ENCODE results near the gene SCARB2. TPM values are rescaled to one million over a fixed set of nuclear protein-coding genes. Genes with fewer than 3 reads are reported as not detected.

Gene SCARB2
- total and polyA plus RNA-seq, 4 donors, result 58.2 to 136 (median 73.7) TPM

DNA sequence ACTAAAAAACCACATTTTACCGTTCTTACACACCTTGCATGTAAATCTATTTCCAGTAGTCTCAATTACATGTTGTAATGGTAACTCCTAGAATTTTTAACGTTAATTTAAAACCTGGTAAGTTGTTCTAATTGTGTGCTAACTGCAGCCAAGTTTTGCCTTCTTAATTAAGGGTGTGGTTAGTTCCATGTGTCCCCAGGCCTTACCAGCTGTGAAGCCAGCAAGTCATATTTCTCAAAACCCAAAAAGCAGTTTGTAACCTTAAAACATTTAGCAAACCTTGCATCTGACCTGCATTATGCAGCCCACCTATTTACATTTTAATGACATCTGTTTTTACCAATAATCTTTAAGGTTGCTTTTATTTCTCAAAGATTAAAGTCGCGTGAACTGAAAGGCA, 19.5 kb upstream of the SCARB2 start:
- no peaks in the 10 kb centered on the region for H3K27me3 ChIP-seq (ENCODE audit: control insufficient read depth in 4 of 4, insufficient read depth in 4 of 4, low read length in 3 of 4)
- no peaks in the 10 kb centered on the region for H3K36me3 ChIP-seq (ENCODE audit: control insufficient read depth in 4 of 4, insufficient read depth in 3 of 4, low read depth in 1 of 4, low read length in 3 of 4)
- no peak overlapping the region for H3K4me3 ChIP-seq (ENCODE audit: low read depth in 1 of 3, low read length in 3 of 3)
- 82% methylated on average over 4 of the region's 4 CpGs for WGBS
- H3K9me3 ChIP-seq (ENCODE audit: control insufficient read depth in 4 of 4, low read length in 3 of 4), result no peaks in the 10 kb centered on the region
- TF ChIP-seq, protein P1, sequence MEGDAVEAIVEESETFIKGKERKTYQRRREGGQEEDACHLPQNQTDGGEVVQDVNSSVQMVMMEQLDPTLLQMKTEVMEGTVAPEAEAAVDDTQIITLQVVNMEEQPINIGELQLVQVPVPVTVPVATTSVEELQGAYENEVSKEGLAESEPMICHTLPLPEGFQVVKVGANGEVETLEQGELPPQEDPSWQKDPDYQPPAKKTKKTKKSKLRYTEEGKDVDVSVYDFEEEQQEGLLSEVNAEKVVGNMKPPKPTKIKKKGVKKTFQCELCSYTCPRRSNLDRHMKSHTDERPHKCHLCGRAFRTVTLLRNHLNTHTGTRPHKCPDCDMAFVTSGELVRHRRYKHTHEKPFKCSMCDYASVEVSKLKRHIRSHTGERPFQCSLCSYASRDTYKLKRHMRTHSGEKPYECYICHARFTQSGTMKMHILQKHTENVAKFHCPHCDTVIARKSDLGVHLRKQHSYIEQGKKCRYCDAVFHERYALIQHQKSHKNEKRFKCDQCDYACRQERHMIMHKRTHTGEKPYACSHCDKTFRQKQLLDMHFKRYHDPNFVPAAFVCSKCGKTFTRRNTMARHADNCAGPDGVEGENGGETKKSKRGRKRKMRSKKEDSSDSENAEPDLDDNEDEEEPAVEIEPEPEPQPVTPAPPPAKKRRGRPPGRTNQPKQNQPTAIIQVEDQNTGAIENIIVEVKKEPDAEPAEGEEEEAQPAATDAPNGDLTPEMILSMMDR (IDR thresholded peaks at IDR 0.05; ENCODE audit: low read depth, low read length, missing input control), result no peak
- TF ChIP-seq TAF1 (conservative IDR thresholded peaks at IDR 0.05), result no peak
- no peak for TF ChIP-seq HNF4A (conservative IDR thresholded peaks at IDR 0.05)
- TF ChIP-seq, protein P2, sequence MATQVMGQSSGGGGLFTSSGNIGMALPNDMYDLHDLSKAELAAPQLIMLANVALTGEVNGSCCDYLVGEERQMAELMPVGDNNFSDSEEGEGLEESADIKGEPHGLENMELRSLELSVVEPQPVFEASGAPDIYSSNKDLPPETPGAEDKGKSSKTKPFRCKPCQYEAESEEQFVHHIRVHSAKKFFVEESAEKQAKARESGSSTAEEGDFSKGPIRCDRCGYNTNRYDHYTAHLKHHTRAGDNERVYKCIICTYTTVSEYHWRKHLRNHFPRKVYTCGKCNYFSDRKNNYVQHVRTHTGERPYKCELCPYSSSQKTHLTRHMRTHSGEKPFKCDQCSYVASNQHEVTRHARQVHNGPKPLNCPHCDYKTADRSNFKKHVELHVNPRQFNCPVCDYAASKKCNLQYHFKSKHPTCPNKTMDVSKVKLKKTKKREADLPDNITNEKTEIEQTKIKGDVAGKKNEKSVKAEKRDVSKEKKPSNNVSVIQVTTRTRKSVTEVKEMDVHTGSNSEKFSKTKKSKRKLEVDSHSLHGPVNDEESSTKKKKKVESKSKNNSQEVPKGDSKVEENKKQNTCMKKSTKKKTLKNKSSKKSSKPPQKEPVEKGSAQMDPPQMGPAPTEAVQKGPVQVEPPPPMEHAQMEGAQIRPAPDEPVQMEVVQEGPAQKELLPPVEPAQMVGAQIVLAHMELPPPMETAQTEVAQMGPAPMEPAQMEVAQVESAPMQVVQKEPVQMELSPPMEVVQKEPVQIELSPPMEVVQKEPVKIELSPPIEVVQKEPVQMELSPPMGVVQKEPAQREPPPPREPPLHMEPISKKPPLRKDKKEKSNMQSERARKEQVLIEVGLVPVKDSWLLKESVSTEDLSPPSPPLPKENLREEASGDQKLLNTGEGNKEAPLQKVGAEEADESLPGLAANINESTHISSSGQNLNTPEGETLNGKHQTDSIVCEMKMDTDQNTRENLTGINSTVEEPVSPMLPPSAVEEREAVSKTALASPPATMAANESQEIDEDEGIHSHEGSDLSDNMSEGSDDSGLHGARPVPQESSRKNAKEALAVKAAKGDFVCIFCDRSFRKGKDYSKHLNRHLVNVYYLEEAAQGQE (IDR thresholded peaks at IDR 0.05), result no peak
- TF ChIP-seq, protein P3, sequence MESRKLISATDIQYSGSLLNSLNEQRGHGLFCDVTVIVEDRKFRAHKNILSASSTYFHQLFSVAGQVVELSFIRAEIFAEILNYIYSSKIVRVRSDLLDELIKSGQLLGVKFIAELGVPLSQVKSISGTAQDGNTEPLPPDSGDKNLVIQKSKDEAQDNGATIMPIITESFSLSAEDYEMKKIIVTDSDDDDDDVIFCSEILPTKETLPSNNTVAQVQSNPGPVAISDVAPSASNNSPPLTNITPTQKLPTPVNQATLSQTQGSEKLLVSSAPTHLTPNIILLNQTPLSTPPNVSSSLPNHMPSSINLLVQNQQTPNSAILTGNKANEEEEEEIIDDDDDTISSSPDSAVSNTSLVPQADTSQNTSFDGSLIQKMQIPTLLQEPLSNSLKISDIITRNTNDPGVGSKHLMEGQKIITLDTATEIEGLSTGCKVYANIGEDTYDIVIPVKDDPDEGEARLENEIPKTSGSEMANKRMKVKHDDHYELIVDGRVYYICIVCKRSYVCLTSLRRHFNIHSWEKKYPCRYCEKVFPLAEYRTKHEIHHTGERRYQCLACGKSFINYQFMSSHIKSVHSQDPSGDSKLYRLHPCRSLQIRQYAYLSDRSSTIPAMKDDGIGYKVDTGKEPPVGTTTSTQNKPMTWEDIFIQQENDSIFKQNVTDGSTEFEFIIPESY (IDR thresholded peaks at IDR 0.05), result no peak
- TF ChIP-seq, protein P4, sequence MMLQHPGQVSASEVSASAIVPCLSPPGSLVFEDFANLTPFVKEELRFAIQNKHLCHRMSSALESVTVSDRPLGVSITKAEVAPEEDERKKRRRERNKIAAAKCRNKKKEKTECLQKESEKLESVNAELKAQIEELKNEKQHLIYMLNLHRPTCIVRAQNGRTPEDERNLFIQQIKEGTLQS (IDR thresholded peaks at IDR 0.05), result no peak
- TF ChIP-seq FOXA2 (IDR thresholded peaks at IDR 0.05), result no peak
- TF ChIP-seq SP1 (IDR thresholded peaks at IDR 0.05), result no peak
- TF ChIP-seq RXRA (IDR thresholded peaks at IDR 0.05), result no peak
- TF ChIP-seq, protein P5, sequence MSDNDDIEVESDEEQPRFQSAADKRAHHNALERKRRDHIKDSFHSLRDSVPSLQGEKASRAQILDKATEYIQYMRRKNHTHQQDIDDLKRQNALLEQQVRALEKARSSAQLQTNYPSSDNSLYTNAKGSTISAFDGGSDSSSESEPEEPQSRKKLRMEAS (IDR thresholded peaks at IDR 0.05), result no peak
- TF ChIP-seq HNF4G (IDR thresholded peaks at IDR 0.05), result no peak
- no peak overlapping the region for H3K27ac ChIP-seq (ENCODE audit: low read depth in 1 of 2, low read length in 2 of 2)
- H3K4me1 ChIP-seq (ENCODE audit: control insufficient read depth in 4 of 4, insufficient read depth in 4 of 4, low read length in 3 of 4), result peaks cover 1 to 7% (median 6%) of the 10 kb centered on the region in 4 donors
- DNase-seq (ENCODE audit: low spot score), result no peak
- H3K9ac ChIP-seq (ENCODE audit: low read depth in 1 of 2, low read length in 2 of 2), result no peak overlapping the region

DNA sequence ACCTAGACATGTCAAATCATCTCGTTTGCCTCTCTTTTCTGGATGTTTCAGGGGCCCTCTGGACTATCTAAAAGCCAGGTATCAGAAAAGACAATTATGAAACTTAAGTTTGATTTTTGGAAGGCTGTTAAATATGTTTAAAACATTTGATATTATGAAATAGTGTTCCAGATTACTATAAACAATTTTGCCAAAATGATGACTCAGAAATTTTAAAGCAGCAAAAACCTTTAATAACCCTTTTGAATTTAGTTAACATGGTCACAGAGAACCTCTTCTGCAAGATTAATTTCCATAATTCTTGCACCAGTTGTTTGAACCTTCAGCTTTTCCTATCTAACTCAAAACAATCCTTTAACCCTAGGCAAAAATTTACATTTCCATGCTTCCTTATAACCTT, 19.1 kb upstream of the SCARB2 start:
- WGBS, result 88% methylated on average over 1 of the region's 1 CpG
- TF ChIP-seq YY1 (IDR thresholded peaks at IDR 0.05) (no peak), JUND (IDR thresholded peaks at IDR 0.05) (no peak), HNF4A (conservative IDR thresholded peaks at IDR 0.05) (no peak), FOXA2 (IDR thresholded peaks at IDR 0.05) (no peak), RAD21 (IDR thresholded peaks at IDR 0.05) (no peak), NR2F2 (IDR thresholded peaks at IDR 0.05) (no peak), SP1 (IDR thresholded peaks at IDR 0.05) (no peak), EGR1 (IDR thresholded peaks at IDR 0.05; ENCODE audit: low read depth in 2 of 2) (no peak), FOXA1 (IDR thresholded peaks at IDR 0.05) (no peak), TAF1 (conservative IDR thresholded peaks at IDR 0.05) (no peak), GABPA (IDR thresholded peaks at IDR 0.05 in 1 of 2, conservative IDR thresholded peaks at IDR 0.05 in 1 of 2) (no peak)
- TF ChIP-seq, protein P2 (IDR thresholded peaks at IDR 0.05), result no peak
- TF ChIP-seq, protein P5 (IDR thresholded peaks at IDR 0.05), result no peak
- TF ChIP-seq, protein P1 (IDR thresholded peaks at IDR 0.05; ENCODE audit: low read depth, low read length, missing input control), result no peak

More for the DNA sequence above, 19.1 kb upstream of the SCARB2 start:
- DNase-seq (ENCODE audit: low spot score), result no peak
- Histone ChIP-seq H3K27ac (ENCODE audit: low read depth in 1 of 2, low read length in 2 of 2) (no peak overlapping the region), H3K4me3 (ENCODE audit: low read depth in 1 of 3, low read length in 3 of 3) (no peak overlapping the region), H3K9me3 (ENCODE audit: control insufficient read depth in 4 of 4, low read length in 3 of 4) (no peaks in the 10 kb centered on the region), H3K9ac (ENCODE audit: low read depth in 1 of 2, low read length in 2 of 2) (no peak overlapping the region), H3K36me3 (ENCODE audit: control insufficient read depth in 4 of 4, insufficient read depth in 3 of 4, low read depth in 1 of 4, low read length in 3 of 4) (no peaks in the 10 kb centered on the region), H3K27me3 (ENCODE audit: control insufficient read depth in 4 of 4, insufficient read depth in 4 of 4, low read length in 3 of 4) (no peaks in the 10 kb centered on the region), H3K4me1 (ENCODE audit: control insufficient read depth in 4 of 4, insufficient read depth in 4 of 4, low read length in 3 of 4) (peaks cover 1 to 7% (median 6%) of the 10 kb centered on the region in 4 donors)

All from liver (tissue), 9 donors.